GM12878 (cell line): ENCODE results near the gene DENND1A. TPM values are rescaled to one million over a fixed set of nuclear protein-coding genes. Genes with fewer than 3 reads are reported as not detected.

Experiments
- ATAC-seq: fragments of 200-7000 bp; cut with Tn5 transposase; 3 replicates; pipeline ENCODE4 v1.9.1; 2020; ENCODE audit warnings: mild to moderate bottlenecking, moderate library complexity
- BruUV-seq: library from RNA; stranded (reverse); fragments of 400-500 nt; replicated peaks from 2 replicates; lab custom pipeline; 2021; lab: Mats Ljungman, UMichigan
- CTCF ChIA-PET: fragments of 300-600 bp; sonication (Branson Sonifier 250); formaldehyde crosslinking; extraction: SDS; loops from one replicate; lab custom pipeline; 2021; ENCODE audit warnings: inconsistent platforms; lab: Yijun Ruan, JAX
- POLR2A ChIA-PET: fragments of 350-600 bp; formaldehyde crosslinking; extraction: SDS; loops from one replicate; lab custom pipeline; 2021; ENCODE audit warnings: inconsistent platforms; lab: Charles Lee
- RAD21 ChIA-PET: fragments of 300-600 bp; sonication (Branson Sonifier 250); formaldehyde crosslinking; loops from one replicate; lab custom pipeline; 2023; ENCODE audit warnings: antibody characterized with exemption; ENCODE audit not compliant: unreplicated experiment; lab: Charles Lee
- SMC1A ChIA-PET: fragments of 300-600 bp; sonication (Branson Sonifier 250); formaldehyde crosslinking; loops from one replicate; lab custom pipeline; 2023; ENCODE audit not compliant: unreplicated experiment, uncharacterized antibody; lab: Charles Lee
- DNase-seq: peaks from one replicate; pipeline ENCODE4 v3.0.0-alpha.2; 2011; ENCODE audit warnings: low read depth, low spot score
- FAIRE-seq: peaks from 3 replicates; lab custom pipeline; 2011; peaks lifted over from hg19 to GRCh38; lab: Jason Lieb, UNC
- H2AFZ ChIP-seq: 2 replicates; pipeline ENCODE4 v1.6.0; 2011; ENCODE audit warnings: low read depth, low read length, control low read depth; ENCODE audit not compliant: control insufficient read depth
- H3K27ac ChIP-seq: 2 replicates; pipeline ENCODE4 v1.5.1; 2011; ENCODE audit warnings: control low read depth; ENCODE audit not compliant: control insufficient read depth, insufficient read depth
- H3K27me3 ChIP-seq, 2 experiments: replicated peaks in 1 of 2; 2 replicates each; pipeline versions ENCODE4 v1.6.0 to v1.6.1; 2011; ENCODE audit warnings: low read length in 1 of 2; ENCODE audit not compliant: control insufficient read depth in 2 of 2, insufficient read depth in 2 of 2
- H3K36me3 ChIP-seq, 2 experiments: 2 replicates each; pipeline ENCODE4 v1.5.1; 2011; ENCODE audit warnings: low read length in 1 of 2; ENCODE audit not compliant: control insufficient read depth in 2 of 2, insufficient read depth in 2 of 2
- H3K4me1 ChIP-seq: 2 replicates; pipeline ENCODE4 v1.6.1; 2011; ENCODE audit warnings: mild to moderate bottlenecking, low read length, moderate library complexity, mixed read lengths; ENCODE audit not compliant: control insufficient read depth, insufficient read depth
- H3K4me2 ChIP-seq: 2 replicates; pipeline ENCODE4 v1.6.0; 2011; ENCODE audit warnings: control low read depth; ENCODE audit not compliant: control insufficient read depth, insufficient read depth
- H3K4me3 ChIP-seq: fragments of 200-600 bp; sonication (generic); 2 replicates; pipeline ENCODE4 v1.5.1; 2016
- H3K79me2 ChIP-seq: 2 replicates; pipeline ENCODE4 v1.6.0; 2011; ENCODE audit warnings: low read length; ENCODE audit not compliant: control insufficient read depth, insufficient read depth
- H3K9ac ChIP-seq: 2 replicates; pipeline ENCODE4 v1.8.0; 2011; ENCODE audit warnings: low read length, control low read depth, mixed read lengths; ENCODE audit not compliant: control insufficient read depth, insufficient read depth
- H3K9me3 ChIP-seq: replicated peaks from 3 replicates; pipeline ENCODE4 v1.5.1; 2011; ENCODE audit warnings: mild to moderate bottlenecking, low read length; ENCODE audit not compliant: control insufficient read depth, insufficient read depth
- H4K20me1 ChIP-seq: 2 replicates; pipeline ENCODE4 v1.6.0; 2011; ENCODE audit not compliant: control insufficient read depth, insufficient read depth
- BHLHE40 ChIP-seq, 2 experiments: fragments of 450-650 bp in 1 of 2; IDR thresholded peaks; 2 replicates each; pipeline ENCODE4 v1.6.1; 2011 to 2017; ENCODE audit warnings: low read depth in 2 of 2, borderline replicate concordance in 1 of 2, improper control_type of control experiment in 1 of 2, low read length in 1 of 2, mild to moderate bottlenecking in 1 of 2
- EGR1 ChIP-seq, 2 experiments: IDR thresholded peaks; 1 replicate in 1 of 2; 2 replicates in 1 of 2; pipeline ENCODE4 v1.6.1; 2011 to 2012; ENCODE audit warnings: low read depth in 2 of 2, low read length in 2 of 2, borderline replicate concordance in 1 of 2, mild to moderate bottlenecking in 1 of 2, moderate library complexity in 1 of 2
- EP300 ChIP-seq, 2 experiments: fragments of 150-350 bp in 1 of 2; IDR thresholded peaks; 2 replicates each; pipeline ENCODE4 v1.6.1; 2011 to 2012; ENCODE audit warnings: low read depth in 2 of 2, low read length in 2 of 2, borderline replicate concordance in 1 of 2, improper control_type of control experiment in 1 of 2, inconsistent platforms in 1 of 2; ENCODE audit not compliant: control insufficient read depth in 1 of 2
- ESRRA ChIP-seq: IDR thresholded peaks from 2 replicates; pipeline ENCODE4 v1.6.1; 2012; ENCODE audit warnings: mild to moderate bottlenecking, low read length, improper control_type of control experiment
- HCFC1 ChIP-seq: fragments of 150-350 bp; IDR thresholded peaks from 2 replicates; pipeline ENCODE4 v1.6.1; 2014; ENCODE audit warnings: low read length
- IKZF1 ChIP-seq: fragments of 450-650 bp; conservative IDR thresholded peaks from 2 replicates; pipeline ENCODE4 v1.6.1; 2017; ENCODE audit warnings: antibody characterized with exemption, mild to moderate bottlenecking
- MEF2B ChIP-seq: fragments of 450-650 bp; IDR thresholded peaks from 2 replicates; pipeline ENCODE4 v1.6.1; 2018; ENCODE audit warnings: mild to moderate bottlenecking, moderate library complexity; ENCODE audit not compliant: partially characterized antibody, poor library complexity, severe bottlenecking
- NBN ChIP-seq: fragments of 450-650 bp; IDR thresholded peaks from 2 replicates; pipeline ENCODE4 v1.6.1; 2016
- NR2F1 ChIP-seq: fragments of 450-650 bp; conservative IDR thresholded peaks from 2 replicates; pipeline ENCODE4 v1.6.1; 2017; ENCODE audit warnings: mild to moderate bottlenecking
- PML ChIP-seq: IDR thresholded peaks from 2 replicates; pipeline ENCODE4 v1.6.1; 2012; ENCODE audit warnings: low read length, inconsistent platforms
- RUNX3 ChIP-seq: IDR thresholded peaks from 2 replicates; pipeline ENCODE4 v1.6.1; 2012; ENCODE audit warnings: low read length, inconsistent platforms
- SP1 ChIP-seq: IDR thresholded peaks from one replicate; pipeline ENCODE4 v1.6.1; 2011; ENCODE audit warnings: low read depth, low read length
- SPI1 ChIP-seq: IDR thresholded peaks from 2 replicates; pipeline ENCODE4 v1.6.1; 2011; ENCODE audit warnings: low read depth, mild to moderate bottlenecking, low read length, moderate library complexity, borderline replicate concordance; ENCODE audit not compliant: insufficient read depth
- SREBF2 ChIP-seq: IDR thresholded peaks from 2 replicates; pipeline ENCODE4 v1.6.1; 2012; ENCODE audit warnings: mild to moderate bottlenecking, low read length
- TARDBP ChIP-seq: IDR thresholded peaks from 2 replicates; pipeline ENCODE4 v1.6.1; 2016; ENCODE audit warnings: borderline replicate concordance
- TBL1XR1 ChIP-seq: IDR thresholded peaks from 2 replicates; pipeline ENCODE4 v1.6.1; 2012; ENCODE audit warnings: low read depth, low read length, improper control_type of control experiment
- WGBS: methylation state at CpG from one replicate; pipeline ENCODE4 v1.1.6; 2016; ENCODE audit warnings: low lambda C conversion rate; ENCODE audit not compliant: insufficient replicate concordance, insufficient coverage; ENCODE audit errors: missing lambda C conversion rate; 5-methylcytosine and 5-hydroxymethylcytosine counted together
- in situ Hi-C: fragments of 300-500 bp; cut with MboI; formaldehyde crosslinking; loops from 9 replicates; pipeline ENCODE4 v1.14.3; 2018; ENCODE audit warnings: mixed read lengths
- intact Hi-C: fragments of 100-400 bp; cut with micrococcal nuclease; formaldehyde crosslinking; loops from one replicate; pipeline ENCODE4 v1.14.2; 2022; ENCODE audit not compliant: unreplicated experiment
- polyA plus RNA-seq, 11 experiments: library from polyadenylated mRNA; depleted of rRNA in 4 of 11; unstranded in 6 of 11; stranded (reverse) in 5 of 11; fragments of >200 nt; fragmentation: Nextera tagmentation in 4 of 11; fragmentation: Illumina TruSeq in 1 of 11; extraction: Ambion mirVana in 4 of 11; extraction: Trizol in 1 of 11; gene quantifications; 1 replicate in 1 of 11; 2 replicates in 10 of 11; pipeline versions ENCODE4 v1.2.1 to v1.2.3, GENCODE V29; 2011 to 2016; ENCODE audit warnings: inconsistent platforms in 2 of 11, missing spikeins in 2 of 11, low read depth in 1 of 11
- total RNA-seq, 4 experiments: library from RNA; depleted of rRNA in 3 of 4; stranded (reverse); fragments of >200 nt in 3 of 4; fragmentation: Illumina TruSeq in 1 of 4; extraction: Trizol in 1 of 4; gene quantifications; 2 replicates each; pipeline versions ENCODE4 v1.2.1 to v1.2.3, GENCODE V29; 2013 to 2021
- TF ChIP-seq, protein P1 (sequence below): fragments of 150-350 bp; IDR thresholded peaks from 2 replicates; pipeline ENCODE4 v1.6.1; 2014; ENCODE audit warnings: mild to moderate bottlenecking, low read depth, low read length
- TF ChIP-seq, protein P2 (sequence below): IDR thresholded peaks from 2 replicates; pipeline ENCODE4 v1.6.1; 2011; ENCODE audit warnings: borderline replicate concordance, low read depth, mild to moderate bottlenecking, moderate library complexity, low read length; ENCODE audit not compliant: insufficient read depth, poor library complexity, severe bottlenecking
- TF ChIP-seq, protein P3 (sequence below): fragments of 450-650 bp; IDR thresholded peaks from 2 replicates; pipeline ENCODE4 v1.6.1; 2017; ENCODE audit warnings: low read depth, mild to moderate bottlenecking, moderate library complexity

DENND1A gene
- total and polyA plus RNA-seq, 10 of the 15 experiments (the other 5 are each of a cell fraction or from before 2014, with no cell fraction given): 14.1 to 48.6 (median 35.2) TPM

DNA sequence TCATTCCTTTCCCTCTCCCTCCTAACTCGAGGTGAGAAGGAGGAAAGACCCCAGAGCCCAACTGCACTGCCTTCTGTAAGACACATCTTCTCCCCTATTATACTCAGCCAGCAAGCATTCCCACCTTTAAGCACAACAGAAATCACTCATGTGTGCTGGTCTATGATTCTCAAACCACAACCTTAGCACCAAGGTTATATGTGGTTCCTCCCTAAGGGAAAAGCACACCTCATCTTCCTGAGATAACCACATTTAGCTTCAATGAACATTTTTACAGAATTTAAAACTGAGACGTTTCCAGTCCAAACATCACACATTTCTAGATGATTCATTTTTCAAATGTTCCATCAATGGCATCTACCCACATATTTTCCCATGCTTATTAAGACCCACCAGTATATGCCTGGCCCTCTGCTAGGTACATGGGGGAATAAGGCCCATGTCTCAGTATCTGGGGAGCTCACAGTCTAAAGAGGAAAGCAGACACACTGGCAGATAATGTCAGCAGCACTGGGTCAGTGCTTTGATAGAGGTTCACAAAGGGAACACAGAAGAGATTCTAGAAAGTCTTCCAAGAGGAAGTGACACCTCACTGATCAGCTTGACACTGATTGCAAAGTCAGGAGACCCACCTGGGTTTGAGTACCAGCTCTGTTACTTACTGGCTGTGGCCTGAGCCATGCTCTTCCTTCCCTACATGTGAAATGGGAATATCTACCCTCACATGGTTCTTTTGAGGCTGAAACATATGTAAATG is 245.4 kb downstream of the DENND1A start:
- ChIA-PET CTCF (interaction anchor here (1.0 to 1.5 kb wide), 5 partner anchors 11 to 184 kb away, joined by 3 to 4 read pairs (median 3); no protein-coding TSS in a partner anchor), RAD21 (interaction anchor here (0.6 to 4.4 kb wide), 10 partner anchors 9 to 69 kb away, joined by 3 to 20 read pairs (median 4); no protein-coding TSS in a partner anchor), SMC1A (interaction anchor here (0.6 to 6.2 kb wide), 17 partner anchors 8 to 276 kb away, joined by 3 to 103 read pairs (median 4); no protein-coding TSS in a partner anchor), POLR2A (interaction anchor here (0.8 to 2.0 kb wide), 5 partner anchors 8 to 73 kb away, joined by 3 to 8 read pairs (median 4); no protein-coding TSS in a partner anchor)
- no peak overlapping the region for H2AFZ ChIP-seq
- H3K27me3 ChIP-seq: no peaks in the 10 kb centered on the region
- no peak for FAIRE-seq
- no peaks in the 10 kb centered on the region for H3K36me3 ChIP-seq
- in situ Hi-C loops (no loop called here), intact Hi-C loops (no loop called here)
- 50% methylated on average over 2 of the region's 2 CpGs for whole genome bisulfite sequencing
- H3K9ac ChIP-seq: no peak overlapping the region
- no peaks in the 10 kb centered on the region; the same call in 1 of the 2 replicates for H3K79me2 ChIP-seq
- no TSS peak for BruUV-seq
- no peak overlapping the region for H3K27ac ChIP-seq
- no peaks in the 10 kb centered on the region for H4K20me1 ChIP-seq
- peaks cover 42% of the 10 kb centered on the region for H3K4me1 ChIP-seq
- H3K9me3 ChIP-seq: no peaks in the 10 kb centered on the region
- peak; percentile 77 for ATAC-seq
- H3K4me2 ChIP-seq: peak overlapping the region; percentile 50
- no peak overlapping the region for H3K4me3 ChIP-seq
- DNase-seq: no peak
- peak; percentile 70 for TF ChIP-seq IKZF1
- no peak for TF ChIP-seq ESRRA
- TF ChIP-seq SPI1: peak; percentile 85
- TF ChIP-seq TBL1XR1: no peak
- no peak for TF ChIP-seq NBN
- TF ChIP-seq SP1: no peak
- peak; percentile 82 for TF ChIP-seq RUNX3
- TF ChIP-seq NR2F1: no peak
- TF ChIP-seq MEF2B: peak; percentile 21
- peak in 1 of 2 experiments; percentile 15; a peak in 1 of 4 replicates for TF ChIP-seq BHLHE40 (IDR thresholded peaks at IDR 0.05; ENCODE audit: borderline replicate concordance in 1 of 2, low read depth in 2 of 2, low read length in 1 of 2)
- no peak for TF ChIP-seq HCFC1
- TF ChIP-seq, protein P1, sequence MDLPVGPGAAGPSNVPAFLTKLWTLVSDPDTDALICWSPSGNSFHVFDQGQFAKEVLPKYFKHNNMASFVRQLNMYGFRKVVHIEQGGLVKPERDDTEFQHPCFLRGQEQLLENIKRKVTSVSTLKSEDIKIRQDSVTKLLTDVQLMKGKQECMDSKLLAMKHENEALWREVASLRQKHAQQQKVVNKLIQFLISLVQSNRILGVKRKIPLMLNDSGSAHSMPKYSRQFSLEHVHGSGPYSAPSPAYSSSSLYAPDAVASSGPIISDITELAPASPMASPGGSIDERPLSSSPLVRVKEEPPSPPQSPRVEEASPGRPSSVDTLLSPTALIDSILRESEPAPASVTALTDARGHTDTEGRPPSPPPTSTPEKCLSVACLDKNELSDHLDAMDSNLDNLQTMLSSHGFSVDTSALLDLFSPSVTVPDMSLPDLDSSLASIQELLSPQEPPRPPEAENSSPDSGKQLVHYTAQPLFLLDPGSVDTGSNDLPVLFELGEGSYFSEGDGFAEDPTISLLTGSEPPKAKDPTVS: no peak
- TF ChIP-seq, protein P2, sequence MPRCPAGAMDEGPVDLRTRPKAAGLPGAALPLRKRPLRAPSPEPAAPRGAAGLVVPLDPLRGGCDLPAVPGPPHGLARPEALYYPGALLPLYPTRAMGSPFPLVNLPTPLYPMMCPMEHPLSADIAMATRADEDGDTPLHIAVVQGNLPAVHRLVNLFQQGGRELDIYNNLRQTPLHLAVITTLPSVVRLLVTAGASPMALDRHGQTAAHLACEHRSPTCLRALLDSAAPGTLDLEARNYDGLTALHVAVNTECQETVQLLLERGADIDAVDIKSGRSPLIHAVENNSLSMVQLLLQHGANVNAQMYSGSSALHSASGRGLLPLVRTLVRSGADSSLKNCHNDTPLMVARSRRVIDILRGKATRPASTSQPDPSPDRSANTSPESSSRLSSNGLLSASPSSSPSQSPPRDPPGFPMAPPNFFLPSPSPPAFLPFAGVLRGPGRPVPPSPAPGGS: no peak
- TF ChIP-seq SREBF2: no peak
- TF ChIP-seq EP300 (IDR thresholded peaks at IDR 0.05; ENCODE audit: borderline replicate concordance in 1 of 2, control insufficient read depth in 1 of 2, low read depth in 2 of 2, low read length in 2 of 2): 0 out of 4 replicates have a peak, but pooled peaks of 1 of the 2 experiments have one; percentile 15
- TF ChIP-seq, protein P3, sequence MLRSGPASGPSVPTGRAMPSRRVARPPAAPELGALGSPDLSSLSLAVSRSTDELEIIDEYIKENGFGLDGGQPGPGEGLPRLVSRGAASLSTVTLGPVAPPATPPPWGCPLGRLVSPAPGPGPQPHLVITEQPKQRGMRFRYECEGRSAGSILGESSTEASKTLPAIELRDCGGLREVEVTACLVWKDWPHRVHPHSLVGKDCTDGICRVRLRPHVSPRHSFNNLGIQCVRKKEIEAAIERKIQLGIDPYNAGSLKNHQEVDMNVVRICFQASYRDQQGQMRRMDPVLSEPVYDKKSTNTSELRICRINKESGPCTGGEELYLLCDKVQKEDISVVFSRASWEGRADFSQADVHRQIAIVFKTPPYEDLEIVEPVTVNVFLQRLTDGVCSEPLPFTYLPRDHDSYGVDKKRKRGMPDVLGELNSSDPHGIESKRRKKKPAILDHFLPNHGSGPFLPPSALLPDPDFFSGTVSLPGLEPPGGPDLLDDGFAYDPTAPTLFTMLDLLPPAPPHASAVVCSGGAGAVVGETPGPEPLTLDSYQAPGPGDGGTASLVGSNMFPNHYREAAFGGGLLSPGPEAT: 0 out of 2 replicates have a peak, but pooled peaks have one; percentile 35
- TF ChIP-seq EGR1 (IDR thresholded peaks at IDR 0.05; ENCODE audit: borderline replicate concordance in 1 of 2, low read depth in 2 of 2, low read length in 2 of 2): no peak
- no peak for TF ChIP-seq TARDBP
- no peak for TF ChIP-seq PML
